Measurements from ENCODE around the gene CCDC141.
"Not testable (repeated sequence)": the region's sequence is repeated elsewhere in the genome, so short reads cannot be mapped to it uniquely, and the experiment has no call there.

- TF ChIP-seq, protein P1, sequence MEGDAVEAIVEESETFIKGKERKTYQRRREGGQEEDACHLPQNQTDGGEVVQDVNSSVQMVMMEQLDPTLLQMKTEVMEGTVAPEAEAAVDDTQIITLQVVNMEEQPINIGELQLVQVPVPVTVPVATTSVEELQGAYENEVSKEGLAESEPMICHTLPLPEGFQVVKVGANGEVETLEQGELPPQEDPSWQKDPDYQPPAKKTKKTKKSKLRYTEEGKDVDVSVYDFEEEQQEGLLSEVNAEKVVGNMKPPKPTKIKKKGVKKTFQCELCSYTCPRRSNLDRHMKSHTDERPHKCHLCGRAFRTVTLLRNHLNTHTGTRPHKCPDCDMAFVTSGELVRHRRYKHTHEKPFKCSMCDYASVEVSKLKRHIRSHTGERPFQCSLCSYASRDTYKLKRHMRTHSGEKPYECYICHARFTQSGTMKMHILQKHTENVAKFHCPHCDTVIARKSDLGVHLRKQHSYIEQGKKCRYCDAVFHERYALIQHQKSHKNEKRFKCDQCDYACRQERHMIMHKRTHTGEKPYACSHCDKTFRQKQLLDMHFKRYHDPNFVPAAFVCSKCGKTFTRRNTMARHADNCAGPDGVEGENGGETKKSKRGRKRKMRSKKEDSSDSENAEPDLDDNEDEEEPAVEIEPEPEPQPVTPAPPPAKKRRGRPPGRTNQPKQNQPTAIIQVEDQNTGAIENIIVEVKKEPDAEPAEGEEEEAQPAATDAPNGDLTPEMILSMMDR (IDR thresholded peaks at IDR 0.05): not testable (repeated sequence)
- not testable (repeated sequence) for TF ChIP-seq POLR2AphosphoS5, POLR2A (IDR thresholded peaks at IDR 0.05)
These were observed 43.0 kb upstream of the CCDC141 start for GRCh38 chr2:179092912-179093311.
